Stimulated activated memory B cell treated with anti-CD40 and anti-IgM and Interleukin-4, amounts not matched to agents 10 μg/mL and 1 μg/mL and 100 μg/mL, for 72 hours (primary cell): Measurements from ENCODE around the gene TMEM147.

ENCODE experiments used
- ATAC-seq: fragments of 150-1000 bp; cut with Tn5 transposase; 2 replicates; pipeline ENCODE4 v1.10.0; 2021
- H3K27ac Mint-ChIP-seq: one replicate; pipeline ENCODE4 v1.8.0; 2022; ENCODE audit warnings: mild to moderate bottlenecking, mixed read lengths
- H3K27me3 Mint-ChIP-seq: one replicate; pipeline ENCODE4 v1.8.0; 2022; ENCODE audit warnings: mixed read lengths
- H3K36me3 Mint-ChIP-seq: one replicate; pipeline ENCODE4 v1.8.0; 2022; ENCODE audit warnings: mixed read lengths
- H3K4me1 Mint-ChIP-seq: one replicate; pipeline ENCODE4 v1.8.0; 2022; ENCODE audit warnings: mixed read lengths
- H3K4me3 Mint-ChIP-seq: one replicate; pipeline ENCODE4 v1.8.0; 2022; ENCODE audit warnings: mild to moderate bottlenecking, moderate library complexity, mixed read lengths
- H3K9me3 Mint-ChIP-seq: one replicate; pipeline ENCODE4 v1.8.0; 2022; ENCODE audit warnings: mixed read lengths

TMEM147 gene

GRCh38 chr19:35512831-35513627, 32.4 kb upstream of the TMEM147 start:
- ATAC-seq: no peak
- Mint-ChIP-seq H3K36me3 (no peaks in the 10 kb centered on the region), H3K27me3 (peaks cover 73% of the 10 kb centered on the region), H3K4me1 (peaks cover 17% of the 10 kb centered on the region), H3K27ac (no peak overlapping the region), H3K4me3 (no peak overlapping the region), H3K9me3 (no peaks in the 10 kb centered on the region)

- peaks cover 70% of the 10 kb centered on the region for H3K27me3 Mint-ChIP-seq
- no peak within 1 kb of the TSS for H3K27ac Mint-ChIP-seq
- no peak within 1 kb of the TSS for H3K4me3 Mint-ChIP-seq
- H3K9me3 Mint-ChIP-seq: no peaks in the 10 kb centered on the region
- H3K36me3 Mint-ChIP-seq: no peaks in the 10 kb centered on the region
- ATAC-seq: no peak
- H3K4me1 Mint-ChIP-seq: peaks cover 17% of the 10 kb centered on the region
These were observed 31.7 kb upstream of the TMEM147 start, which contains the start of gene DMKN for GRCh38 chr19:35513628-35514281. TSS of gene DMKN (minus strand) at chr19:35513649. CDS start at chr19:35513475, 174 bp downstream.

- Mint-ChIP-seq H3K36me3 (no peaks in the 10 kb centered on the region), H3K27me3 (peaks cover 76% of the 10 kb centered on the region), H3K4me1 (peaks cover 12% of the 10 kb centered on the region), H3K9me3 (no peaks in the 10 kb centered on the region), H3K4me3 (no peak overlapping the region), H3K27ac (no peak overlapping the region)
- no peak for ATAC-seq
These were observed 31.1 kb upstream of the TMEM147 start for GRCh38 chr19:35514282-35514809.

GRCh38 chr19:35516310-35516709, 29.1 kb upstream of the TMEM147 start:
- Mint-ChIP-seq H3K4me3 (no peak overlapping the region), H3K36me3 (no peaks in the 10 kb centered on the region), H3K9me3 (no peaks in the 10 kb centered on the region), H3K27ac (no peak overlapping the region), H3K4me1 (no peaks in the 10 kb centered on the region), H3K27me3 (peaks cover 70% of the 10 kb centered on the region)
- no peak for ATAC-seq

- Mint-ChIP-seq H3K4me3 (no peak overlapping the region), H3K27ac (no peak overlapping the region), H3K36me3 (no peaks in the 10 kb centered on the region), H3K9me3 (no peaks in the 10 kb centered on the region), H3K27me3 (peaks cover 60% of the 10 kb centered on the region), H3K4me1 (no peaks in the 10 kb centered on the region)
- no peak for ATAC-seq
These were observed 28.1 kb upstream of the TMEM147 start for GRCh38 chr19:35517342-35517741.

- Mint-ChIP-seq H3K36me3 (no peaks in the 10 kb centered on the region), H3K9me3 (no peaks in the 10 kb centered on the region), H3K4me1 (no peaks in the 10 kb centered on the region), H3K4me3 (no peak overlapping the region), H3K27ac (no peak overlapping the region), H3K27me3 (peaks cover 57% of the 10 kb centered on the region)
- no peak for ATAC-seq
These were observed 27.1 kb upstream of the TMEM147 start for GRCh38 chr19:35518313-35518712.

- Mint-ChIP-seq H3K27ac (no peak overlapping the region), H3K4me1 (no peaks in the 10 kb centered on the region), H3K27me3 (peaks cover 57% of the 10 kb centered on the region), H3K9me3 (no peaks in the 10 kb centered on the region), H3K36me3 (no peaks in the 10 kb centered on the region), H3K4me3 (no peak overlapping the region)
- ATAC-seq: no peak
These were observed 26.1 kb upstream of the TMEM147 start for GRCh38 chr19:35519291-35519690.

GRCh38 chr19:35521124-35521743, 24.2 kb upstream of the TMEM147 start:
- H3K27ac Mint-ChIP-seq: no peak overlapping the region
- H3K36me3 Mint-ChIP-seq: no peaks in the 10 kb centered on the region
- ATAC-seq: no peak
- no peak overlapping the region for H3K4me3 Mint-ChIP-seq
- peaks cover 55% of the 10 kb centered on the region for H3K27me3 Mint-ChIP-seq
- H3K9me3 Mint-ChIP-seq: no peaks in the 10 kb centered on the region
- H3K4me1 Mint-ChIP-seq: no peaks in the 10 kb centered on the region

GRCh38 chr19:35522745-35523327, 22.6 kb upstream of the TMEM147 start:
- H3K27me3 Mint-ChIP-seq: peaks cover 61% of the 10 kb centered on the region
- H3K27ac Mint-ChIP-seq: no peak overlapping the region

GRCh38 chr19:35524181-35524837, 21.1 kb upstream of the TMEM147 start:
- H3K4me3 Mint-ChIP-seq: no peak overlapping the region
- no peaks in the 10 kb centered on the region for H3K4me1 Mint-ChIP-seq
- ATAC-seq: no peak
- H3K36me3 Mint-ChIP-seq: no peaks in the 10 kb centered on the region
- no peak overlapping the region for H3K27ac Mint-ChIP-seq
- peaks cover 69% of the 10 kb centered on the region for H3K27me3 Mint-ChIP-seq
- no peaks in the 10 kb centered on the region for H3K9me3 Mint-ChIP-seq

More at GRCh38 chr19:35522745-35523327, 22.6 kb upstream of the TMEM147 start:
- Mint-ChIP-seq H3K4me3 (no peak overlapping the region), H3K36me3 (no peaks in the 10 kb centered on the region), H3K4me1 (no peaks in the 10 kb centered on the region), H3K9me3 (no peaks in the 10 kb centered on the region)
- no peak for ATAC-seq

GRCh38 chr19:35525873-35526272, 19.6 kb upstream of the TMEM147 start:
- H3K27me3 Mint-ChIP-seq: peaks cover 76% of the 10 kb centered on the region
- H3K27ac Mint-ChIP-seq: no peak overlapping the region
- H3K9me3 Mint-ChIP-seq: no peaks in the 10 kb centered on the region
- no peak overlapping the region for H3K4me3 Mint-ChIP-seq
- no peaks in the 10 kb centered on the region for H3K36me3 Mint-ChIP-seq
- H3K4me1 Mint-ChIP-seq: no peaks in the 10 kb centered on the region
- no peak for ATAC-seq

GRCh38 chr19:35528218-35529038, 17.0 kb upstream of the TMEM147 start, which contains the start of gene SBSN:
TSS of gene SBSN (minus strand) at chr19:35528311. CDS start at chr19:35528281, 30 bp downstream.
- H3K4me1 Mint-ChIP-seq: peaks cover 6% of the 10 kb centered on the region
- peaks cover 89% of the 10 kb centered on the region for H3K27me3 Mint-ChIP-seq
- no peak for ATAC-seq
- no peaks in the 10 kb centered on the region for H3K36me3 Mint-ChIP-seq
- H3K9me3 Mint-ChIP-seq: no peaks in the 10 kb centered on the region
- no peak within 1 kb of the TSS for H3K27ac Mint-ChIP-seq
- no peak within 1 kb of the TSS for H3K4me3 Mint-ChIP-seq

- Mint-ChIP-seq H3K27me3 (peaks cover 78% of the 10 kb centered on the region), H3K4me1 (peaks cover 16% of the 10 kb centered on the region), H3K36me3 (no peaks in the 10 kb centered on the region), H3K9me3 (no peaks in the 10 kb centered on the region), H3K4me3 (no peak overlapping the region), H3K27ac (no peak overlapping the region)
- no peak for ATAC-seq
These were observed 15.9 kb upstream of the TMEM147 start for GRCh38 chr19:35529241-35530218.
